ENCODE results near the gene DHCR7.

Gene DHCR7

DNA sequence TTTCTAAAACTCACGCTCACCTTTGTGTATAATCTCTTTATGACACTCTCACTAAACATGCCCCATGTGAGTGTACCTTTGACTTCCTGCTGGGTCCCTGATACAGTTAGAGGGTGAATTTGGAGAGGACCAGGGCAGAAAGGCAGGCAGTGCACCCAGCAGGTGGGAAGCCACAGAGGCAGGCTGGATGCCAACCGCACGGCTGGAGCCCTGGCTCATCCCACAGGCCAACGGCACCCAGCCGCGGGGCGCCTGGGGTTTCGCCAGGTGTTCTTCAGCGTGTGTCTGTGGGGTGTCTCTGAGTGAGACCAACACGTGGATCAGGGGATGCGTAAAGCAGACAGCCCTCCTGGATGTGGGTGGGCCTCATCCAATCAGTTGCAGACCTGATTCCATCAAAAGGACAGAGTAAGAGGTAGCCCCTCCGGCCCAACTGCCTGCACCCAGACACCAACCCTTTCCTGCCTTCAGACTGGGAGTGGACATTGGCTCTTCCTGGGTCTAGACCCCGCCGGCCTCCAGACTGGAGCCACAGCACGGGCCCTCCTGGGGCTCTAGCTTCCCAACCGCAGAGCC, 51.6 kb downstream of the DHCR7 start:
- DNase-seq (ENCODE audit: low read depth), result no peak
- TF ChIP-seq, protein P1, sequence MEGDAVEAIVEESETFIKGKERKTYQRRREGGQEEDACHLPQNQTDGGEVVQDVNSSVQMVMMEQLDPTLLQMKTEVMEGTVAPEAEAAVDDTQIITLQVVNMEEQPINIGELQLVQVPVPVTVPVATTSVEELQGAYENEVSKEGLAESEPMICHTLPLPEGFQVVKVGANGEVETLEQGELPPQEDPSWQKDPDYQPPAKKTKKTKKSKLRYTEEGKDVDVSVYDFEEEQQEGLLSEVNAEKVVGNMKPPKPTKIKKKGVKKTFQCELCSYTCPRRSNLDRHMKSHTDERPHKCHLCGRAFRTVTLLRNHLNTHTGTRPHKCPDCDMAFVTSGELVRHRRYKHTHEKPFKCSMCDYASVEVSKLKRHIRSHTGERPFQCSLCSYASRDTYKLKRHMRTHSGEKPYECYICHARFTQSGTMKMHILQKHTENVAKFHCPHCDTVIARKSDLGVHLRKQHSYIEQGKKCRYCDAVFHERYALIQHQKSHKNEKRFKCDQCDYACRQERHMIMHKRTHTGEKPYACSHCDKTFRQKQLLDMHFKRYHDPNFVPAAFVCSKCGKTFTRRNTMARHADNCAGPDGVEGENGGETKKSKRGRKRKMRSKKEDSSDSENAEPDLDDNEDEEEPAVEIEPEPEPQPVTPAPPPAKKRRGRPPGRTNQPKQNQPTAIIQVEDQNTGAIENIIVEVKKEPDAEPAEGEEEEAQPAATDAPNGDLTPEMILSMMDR (IDR thresholded peaks at IDR 0.05; ENCODE audit: control insufficient read depth, extremely low read depth, insufficient read depth), result no peak

DNA sequence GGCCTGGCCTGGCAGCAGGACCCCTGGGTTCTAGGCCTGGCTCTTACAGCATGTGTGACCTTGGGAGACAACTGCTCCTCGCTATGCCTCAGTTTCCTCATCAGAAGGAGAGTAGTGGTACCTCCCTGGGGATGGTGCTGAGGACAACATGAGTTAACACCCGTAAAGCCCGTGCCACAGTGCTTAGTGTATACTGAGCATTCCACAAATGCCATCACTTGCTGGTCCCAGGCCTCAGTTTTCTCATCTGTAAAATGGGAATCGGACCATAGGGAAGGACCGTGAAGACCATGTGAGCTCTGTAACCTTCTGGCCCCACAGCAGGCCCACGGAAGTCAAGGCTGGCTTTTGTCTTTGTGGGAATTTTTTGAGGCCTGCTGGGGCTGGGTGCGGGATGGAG, 52.4 kb downstream of the DHCR7 start:
- no peak overlapping the region for H3K4me3 ChIP-seq (ENCODE audit: low read depth, low read length)
- DNase-seq (ENCODE audit: low read depth), result no peak
- TF ChIP-seq, protein P1 (IDR thresholded peaks at IDR 0.05; ENCODE audit: control insufficient read depth, extremely low read depth, insufficient read depth), result no peak

More for the DNA sequence above, 51.6 kb downstream of the DHCR7 start:
- no peak overlapping the region for H3K4me3 ChIP-seq (ENCODE audit: low read depth, low read length)

DNA sequence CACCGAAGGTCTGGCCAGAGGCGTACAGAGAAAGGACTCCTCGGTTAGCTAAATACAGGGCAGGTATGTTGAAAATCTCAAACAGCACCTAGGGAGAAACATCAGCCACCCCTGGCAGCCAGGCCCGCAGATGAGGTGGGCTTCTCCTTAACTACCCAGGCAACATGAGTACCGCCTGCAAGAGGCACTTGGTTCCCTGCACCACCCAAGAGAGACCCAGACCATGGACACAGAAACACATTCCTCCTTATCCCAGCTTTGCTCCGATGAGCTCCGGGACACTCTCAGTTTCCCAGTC, 53.0 kb downstream of the DHCR7 start:
- no peak for DNase-seq (ENCODE audit: low read depth)
- TF ChIP-seq, protein P1 (IDR thresholded peaks at IDR 0.05; ENCODE audit: control insufficient read depth, extremely low read depth, insufficient read depth), result no peak
- no peak overlapping the region for H3K4me3 ChIP-seq (ENCODE audit: low read depth, low read length)

DNA sequence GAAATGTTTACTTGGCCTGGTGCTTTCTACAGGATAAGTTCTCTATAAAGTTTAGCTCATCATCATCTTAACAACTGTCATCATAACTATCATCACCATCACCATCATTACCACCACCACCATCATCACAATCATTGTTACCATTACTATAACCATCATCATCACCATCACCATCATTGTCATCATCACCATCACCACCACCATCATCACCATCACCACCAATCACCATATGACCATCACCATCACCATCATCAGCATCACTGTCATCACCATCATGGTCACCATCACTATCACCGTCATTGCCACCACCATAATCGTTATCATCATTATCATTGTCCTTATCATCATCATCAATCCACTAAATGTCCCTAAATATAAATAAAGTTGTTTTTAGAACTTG, 54.9 kb downstream of the DHCR7 start:
- H3K4me3 ChIP-seq (ENCODE audit: low read depth, low read length), result no peak overlapping the region
- TF ChIP-seq, protein P1 (IDR thresholded peaks at IDR 0.05; ENCODE audit: control insufficient read depth, extremely low read depth, insufficient read depth), result no peak
- no peak for DNase-seq (ENCODE audit: low read depth)

DNA sequence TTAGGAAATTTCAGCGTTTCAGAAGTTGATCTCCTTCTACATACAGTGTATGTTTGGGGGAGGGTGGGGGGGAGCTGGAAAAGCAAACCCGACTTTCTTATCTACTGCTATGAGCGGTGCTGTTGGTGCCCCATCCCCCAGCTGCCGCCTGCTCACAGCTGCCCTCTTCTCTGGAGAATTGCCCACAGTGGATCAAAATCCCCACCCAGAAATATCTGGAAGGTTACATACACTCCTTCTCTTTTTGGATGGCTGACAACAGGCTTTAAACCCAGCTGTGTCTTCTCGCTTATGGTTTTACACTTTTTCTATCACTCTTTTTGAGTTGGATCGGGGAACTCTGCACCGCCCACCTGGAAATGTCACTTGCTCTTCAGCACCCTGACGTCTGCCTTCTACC, 56.4 kb downstream of the DHCR7 start:
- no peak for DNase-seq (ENCODE audit: low read depth)
- no peak overlapping the region for H3K4me3 ChIP-seq (ENCODE audit: low read depth, low read length)
- TF ChIP-seq, protein P1 (IDR thresholded peaks at IDR 0.05; ENCODE audit: control insufficient read depth, extremely low read depth, insufficient read depth), result no peak

DNA sequence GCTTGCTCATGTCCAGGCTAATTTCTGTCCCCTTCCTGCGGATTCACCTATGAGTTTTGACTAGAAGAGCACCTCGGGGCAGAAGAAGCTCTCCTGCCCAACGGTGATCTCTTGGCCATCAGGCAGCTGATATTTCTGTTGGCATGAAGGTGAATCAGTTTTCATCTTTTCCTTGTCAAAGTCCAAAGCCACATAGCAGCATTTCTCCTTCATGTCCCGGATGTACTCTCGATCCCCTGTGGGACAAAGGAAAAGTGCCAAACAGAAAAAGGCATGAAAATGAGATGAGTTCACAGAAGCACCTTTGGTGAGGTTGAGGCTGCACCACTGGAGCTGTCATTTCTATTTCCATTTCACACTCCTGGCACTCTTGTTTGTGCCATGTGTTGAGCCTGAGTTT, 56.8 kb downstream of the DHCR7 start:
- no peak overlapping the region for H3K4me3 ChIP-seq (ENCODE audit: low read depth, low read length)
- no peak for DNase-seq (ENCODE audit: low read depth)
- TF ChIP-seq, protein P1 (IDR thresholded peaks at IDR 0.05; ENCODE audit: control insufficient read depth, extremely low read depth, insufficient read depth), result no peak

DNA sequence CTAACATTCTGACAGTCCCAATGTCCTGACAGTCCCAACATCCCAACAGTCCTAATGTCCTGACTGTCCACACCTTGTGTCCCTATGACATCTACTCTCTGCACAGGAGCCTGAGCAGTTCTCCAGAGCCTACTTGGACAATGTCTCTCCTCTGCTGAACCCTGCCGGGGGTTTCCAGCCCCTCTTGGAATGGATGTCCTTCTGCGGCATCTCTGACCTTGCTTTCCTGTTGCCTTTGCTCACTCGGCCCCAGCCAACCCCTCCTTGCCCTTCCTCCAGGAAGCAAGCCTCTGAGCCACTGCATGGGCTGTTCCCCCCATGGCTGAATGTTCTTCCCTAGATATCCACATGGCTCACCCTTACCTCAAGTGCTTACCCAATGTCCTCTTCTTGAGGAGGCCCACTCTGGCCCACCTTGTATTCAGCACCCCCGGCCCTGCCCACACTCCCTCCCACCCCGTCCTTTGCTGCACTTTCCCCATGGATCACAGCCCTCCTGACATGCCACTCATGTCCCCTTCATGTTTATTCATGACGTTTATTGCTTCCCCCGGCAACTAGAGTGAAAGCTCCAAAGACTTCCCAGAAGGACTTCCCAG, 59.5 kb downstream of the DHCR7 start:
- no peak for DNase-seq (ENCODE audit: low read depth)
- TF ChIP-seq, protein P1 (IDR thresholded peaks at IDR 0.05; ENCODE audit: control insufficient read depth, extremely low read depth, insufficient read depth), result no peak
- H3K4me3 ChIP-seq (ENCODE audit: low read depth, low read length), result no peak overlapping the region

Measured in LNCaP clone FGC (cell line).